ENCODE data around the gene FREY1. TPM values are rescaled to one million over a fixed set of nuclear protein-coding genes. Genes with fewer than 3 reads are reported as not detected.
"Not testable (repeated sequence)": the region's sequence is repeated elsewhere in the genome, so short reads cannot be mapped to it uniquely, and the experiment has no call there.

FREY1 gene
- total RNA-seq, 2 donors from 2014 or later = 0.47 to 0.50 TPM

- DNase-seq (peak; percentile 16), ATAC-seq (no peak)
- intact Hi-C loops (cut with DNase I) = no loop called here
Measured at GRCh38 chr11:45918962-45919675, 12.0 kb upstream of the FREY1 start.

DNA sequence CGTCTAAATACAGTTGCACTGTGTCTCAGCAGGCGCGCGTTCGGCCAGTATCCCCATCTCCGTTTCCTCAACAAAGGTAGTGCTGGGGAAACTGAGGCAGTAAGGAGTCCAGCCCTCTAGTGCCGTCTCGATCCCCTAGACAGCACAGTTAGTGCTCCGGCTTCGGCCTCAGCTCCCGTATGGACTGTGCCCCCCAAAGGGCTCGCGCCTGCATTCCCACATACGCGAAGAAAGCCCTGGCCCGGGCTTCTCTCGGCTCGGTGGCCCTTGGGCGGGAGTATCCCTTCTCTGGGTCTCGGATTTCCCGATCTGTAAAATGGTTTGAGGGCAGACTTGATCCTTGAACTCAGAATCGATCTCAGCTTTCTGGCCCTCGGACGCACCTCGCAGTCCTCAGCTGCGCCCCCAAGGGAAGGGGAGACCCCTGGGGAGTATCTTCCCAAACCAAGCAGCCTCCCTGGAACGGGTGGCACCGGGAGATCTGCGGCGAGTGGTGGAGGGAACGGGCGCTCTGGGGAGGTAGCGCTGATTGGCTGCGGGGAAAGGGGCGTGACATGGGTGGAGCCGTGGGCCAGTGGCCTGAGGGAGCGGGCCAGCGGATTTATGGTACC, 11.4 kb upstream of the FREY1 start:
- ATAC-seq = peak; percentile 80 to 89
- intact Hi-C loops (cut with DNase I) = no loop called here
- peak; percentile 87 for DNase-seq

GRCh38 chr11:45917623-45918330, 10.7 kb upstream of the FREY1 start, which contains the start of gene PEX16:
Gene PEX16, minus strand, starts transcription at chr11:45917877. Its CDS starts 66 bp downstream, at chr11:45917811.
- intact Hi-C loops (cut with DNase I) = no loop called here
- ATAC-seq (peak; percentile 91 to 95), DNase-seq (peak; percentile 98)

DNA sequence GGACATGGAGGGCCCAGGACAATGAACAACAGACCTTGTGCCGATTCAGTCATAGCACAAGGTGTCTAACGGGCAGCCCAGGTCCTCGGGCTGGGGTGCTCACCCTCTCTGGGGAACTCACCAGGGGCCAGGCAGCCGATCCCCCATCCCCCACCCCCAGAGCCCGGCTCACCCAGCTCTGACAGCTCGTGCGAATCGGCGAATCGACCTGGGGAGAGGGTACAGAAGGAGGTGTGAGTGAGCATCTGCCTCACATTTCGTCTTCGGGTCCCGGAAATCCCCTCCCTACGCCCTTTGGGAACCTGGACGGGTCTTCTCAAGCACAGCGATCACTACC, 10.2 kb upstream of the FREY1 start:
- peak; percentile 26 for DNase-seq
- intact Hi-C loops (cut with DNase I) = no loop called here

GRCh38 chr11:45915446-45915845, 8.4 kb upstream of the FREY1 start:
- ATAC-seq = no peak
- intact Hi-C loops (cut with DNase I) = no loop called here
- no peak for DNase-seq

More for the DNA sequence above, 10.2 kb upstream of the FREY1 start:
- no peak for ATAC-seq

DNA sequence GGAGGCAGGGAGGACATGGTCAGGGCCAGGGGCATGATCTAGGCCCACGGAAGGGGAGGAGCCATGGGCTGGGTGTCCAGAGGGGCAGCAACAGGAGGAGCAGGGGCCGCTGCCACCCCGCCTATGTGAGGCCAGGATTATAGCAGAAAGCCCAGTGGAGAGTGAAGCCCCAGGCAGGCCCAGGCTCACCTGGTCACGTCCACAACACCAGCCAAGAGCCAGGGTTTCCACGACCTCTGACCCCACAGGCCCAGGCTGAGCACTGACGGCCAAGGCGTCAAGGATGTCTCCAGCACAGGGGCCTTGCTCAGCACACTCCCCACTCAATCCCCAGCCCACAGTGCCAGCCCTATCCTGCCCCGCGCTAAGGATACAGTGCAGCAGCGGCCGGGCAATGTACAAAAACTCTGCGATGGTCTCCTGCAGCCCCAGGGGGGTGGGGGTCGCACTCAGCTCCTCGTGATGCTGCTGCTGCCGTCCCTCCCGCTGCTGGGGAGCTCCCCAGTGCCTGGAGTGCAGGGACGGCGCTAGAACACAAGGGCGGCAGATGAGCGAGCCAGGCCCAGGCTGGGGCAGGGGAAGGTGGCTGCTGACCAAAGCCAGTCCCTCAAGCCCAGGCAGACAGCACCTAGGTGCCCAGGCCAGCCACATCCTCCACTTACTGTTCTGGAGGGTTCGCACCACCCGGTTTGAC, 7.0 kb upstream of the FREY1 start:
- intact Hi-C loops (cut with DNase I) = no loop called here
- DNase-seq (no peak), ATAC-seq (no peak)

GRCh38 chr11:45913514-45913913, 6.4 kb upstream of the FREY1 start:
- intact Hi-C loops (cut with DNase I) = no loop called here
- DNase-seq (no peak), ATAC-seq (peak in 1 of 2 donors; percentile 2)

DNA sequence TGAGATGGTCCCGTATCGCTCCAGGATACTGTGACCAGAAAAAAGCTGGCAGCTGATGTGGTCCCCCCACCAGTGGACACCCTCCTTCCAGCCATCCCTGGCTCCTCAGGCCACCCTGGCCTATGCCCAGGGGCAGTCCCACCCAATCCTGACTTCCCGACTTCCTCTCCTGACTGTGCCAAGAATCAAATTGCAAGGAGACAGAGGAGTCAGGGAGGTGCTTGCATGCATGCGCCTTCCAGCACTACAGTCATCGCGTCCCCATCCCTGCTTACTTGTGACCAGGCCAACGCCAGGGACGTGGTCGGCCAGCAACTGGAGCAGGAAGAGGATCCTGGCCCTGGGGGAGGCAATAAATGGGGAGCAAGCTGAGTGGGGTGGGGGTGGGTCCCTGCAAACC, 3.6 kb upstream of the FREY1 start:
- DNase-seq = no peak
- ATAC-seq = no peak
- intact Hi-C loops (cut with DNase I) = no loop called here

DNA sequence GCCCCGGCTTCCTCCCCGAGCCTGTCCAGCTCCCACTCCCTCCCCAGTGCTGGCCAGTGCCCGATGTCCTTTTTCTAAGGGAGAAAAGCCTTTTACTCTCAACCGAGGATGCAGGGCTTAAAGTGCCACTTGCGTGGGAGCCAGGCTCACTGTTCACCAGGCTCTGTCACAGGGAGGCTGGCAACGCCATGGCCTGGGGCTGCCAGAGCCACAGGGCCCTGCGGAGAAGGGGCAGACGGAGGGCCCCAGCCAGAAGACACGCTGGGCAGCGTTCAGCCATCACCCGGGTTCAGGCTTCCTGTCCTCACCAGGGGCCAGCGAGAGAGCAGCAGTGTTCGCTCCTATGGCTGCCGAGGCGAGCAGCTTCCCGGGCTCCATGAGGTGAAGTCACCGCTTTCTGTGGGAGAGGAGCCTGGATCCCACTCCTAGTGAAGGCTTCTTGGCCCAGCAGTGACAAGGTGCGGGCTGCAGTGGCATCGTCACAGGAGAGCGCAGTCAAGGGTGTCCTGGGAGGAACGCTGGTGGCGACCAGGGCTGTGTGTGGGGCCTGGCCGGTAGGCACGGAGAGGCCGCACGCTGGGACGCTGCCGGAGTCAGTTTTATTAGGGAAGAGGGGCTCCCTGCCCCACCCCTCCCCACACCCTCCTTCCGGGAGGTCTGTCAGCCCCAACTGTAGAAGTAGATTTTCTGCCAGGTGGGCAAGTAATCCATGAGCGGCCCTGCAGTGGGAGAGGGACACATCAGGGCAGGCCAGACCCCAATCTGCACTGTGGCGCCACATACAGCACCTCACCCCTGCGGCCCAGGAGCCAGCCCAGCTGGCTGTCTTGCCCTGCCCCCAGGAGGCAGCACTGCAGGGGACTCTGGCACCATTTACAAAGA, 2.8 kb upstream of the FREY1 start:
- no peak for DNase-seq
- ATAC-seq = no peak
- intact Hi-C loops (cut with DNase I) = no loop called here

GRCh38 chr11:45907911-45908370, 870 bp upstream of the FREY1 start:
- DNase-seq (no peak), ATAC-seq (peak; percentile 3 to 19)
- intact Hi-C loops (cut with DNase I) = no loop called here

DNA sequence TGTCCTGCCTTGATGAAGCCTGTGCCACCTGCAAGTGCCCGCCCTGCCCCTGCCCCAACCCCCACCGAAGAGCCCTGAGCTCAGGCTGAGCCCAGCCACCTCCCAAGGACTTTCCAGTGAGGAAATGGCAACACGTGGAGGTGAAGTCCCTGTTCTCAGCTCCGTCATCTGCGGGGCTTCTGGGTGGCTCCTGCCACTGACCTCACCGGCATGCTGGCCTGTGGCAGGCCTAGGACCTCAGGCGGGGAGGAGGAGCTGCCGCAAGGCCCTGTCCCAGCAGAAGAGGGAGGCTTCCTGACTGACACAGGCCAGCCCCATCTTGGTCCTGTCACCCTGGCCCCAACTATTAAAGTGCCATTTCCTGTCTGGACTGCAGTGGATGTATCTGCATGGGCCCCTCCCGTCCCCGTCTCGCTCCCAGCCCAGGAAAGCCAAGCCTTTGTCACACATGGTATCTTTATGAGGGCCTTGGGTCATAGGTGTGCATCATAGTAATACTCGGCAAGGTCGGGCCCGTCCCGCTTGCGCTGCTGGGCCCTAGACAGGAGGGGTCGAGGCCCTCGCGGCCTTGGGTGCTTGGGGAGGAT, 882 bp downstream of the FREY1 start:
- intact Hi-C loops (cut with DNase I) = no loop called here
- no peak for ATAC-seq
- no peak for DNase-seq

DNA sequence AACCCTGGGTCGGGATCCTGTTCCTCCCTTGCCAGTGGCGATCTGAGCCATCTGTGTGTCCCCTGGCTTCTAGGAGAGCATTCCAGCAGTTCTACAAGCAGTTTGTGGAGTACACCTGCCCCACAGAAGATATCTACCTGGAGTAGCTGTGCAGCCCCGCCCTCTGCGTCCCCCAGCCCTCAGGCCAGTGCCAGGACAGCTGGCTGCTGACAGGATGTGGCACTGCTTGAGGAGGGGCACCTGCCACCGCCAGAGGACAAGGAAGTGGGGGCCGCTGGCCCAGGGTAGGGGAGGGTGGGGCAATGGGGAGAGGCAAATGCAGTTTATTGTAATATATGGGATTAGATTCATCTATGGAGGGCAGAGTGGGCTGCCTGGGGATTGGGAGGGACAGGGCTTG, 1.5 kb downstream of the FREY1 start:
- ATAC-seq; intact Hi-C loops (cut with DNase I); DNase-seq: not testable (repeated sequence)

DNA sequence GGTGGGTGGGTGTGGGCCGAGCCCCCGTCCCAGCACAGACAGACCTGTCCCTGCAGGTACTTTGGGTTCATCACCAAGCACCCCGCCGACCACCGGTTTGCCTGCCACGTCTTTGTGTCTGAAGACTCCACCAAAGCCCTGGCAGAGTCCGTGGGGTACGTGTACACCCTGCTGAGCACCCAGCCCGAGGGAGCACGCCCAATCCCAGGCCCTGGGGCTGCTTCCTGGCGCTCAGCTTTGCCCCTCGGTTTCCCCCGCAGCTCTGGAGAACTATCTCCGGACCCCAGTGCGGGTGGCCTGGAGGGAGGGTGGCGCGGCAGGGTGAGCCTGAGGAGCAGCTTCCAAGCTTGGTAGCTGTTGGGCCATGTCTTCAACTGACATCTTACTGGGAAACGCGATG, 2.0 kb downstream of the FREY1 start:
- intact Hi-C loops (cut with DNase I) = no loop called here
- no peak for ATAC-seq
- DNase-seq = no peak

- intact Hi-C loops (cut with DNase I) = no loop called here
- DNase-seq = no peak
- no peak for ATAC-seq
Measured at GRCh38 chr11:45904309-45904915, 2.7 kb downstream of the FREY1 start.

- intact Hi-C loops (cut with DNase I) = no loop called here
- no peak for DNase-seq
- ATAC-seq = no peak
Measured at GRCh38 chr11:45902452-45903380, 4.4 kb downstream of the FREY1 start.

GRCh38 chr11:45901626-45902025, 5.4 kb downstream of the FREY1 start:
- intact Hi-C loops (cut with DNase I) = no loop called here
- ATAC-seq (no peak), DNase-seq (no peak)

All from left cardiac atrium (tissue), 4 donors.